GM12872 (cell line): ENCODE results near the gene GGT5.

Source experiments
- CTCF ChIP-seq: IDR thresholded peaks from 3 replicates; pipeline ENCODE4 v1.5.1; 2011; ENCODE audit warnings: low read depth, mild to moderate bottlenecking, low read length, moderate library complexity; ENCODE audit not compliant: insufficient read depth

GGT5 gene

GRCh38 chr22:24177045-24177444 lies 67.8 kb downstream of the GGT5 start:
- no peak for TF ChIP-seq CTCF

GRCh38 chr22:24176630-24177029 lies 68.3 kb downstream of the GGT5 start:
- no peak for TF ChIP-seq CTCF

DNA sequence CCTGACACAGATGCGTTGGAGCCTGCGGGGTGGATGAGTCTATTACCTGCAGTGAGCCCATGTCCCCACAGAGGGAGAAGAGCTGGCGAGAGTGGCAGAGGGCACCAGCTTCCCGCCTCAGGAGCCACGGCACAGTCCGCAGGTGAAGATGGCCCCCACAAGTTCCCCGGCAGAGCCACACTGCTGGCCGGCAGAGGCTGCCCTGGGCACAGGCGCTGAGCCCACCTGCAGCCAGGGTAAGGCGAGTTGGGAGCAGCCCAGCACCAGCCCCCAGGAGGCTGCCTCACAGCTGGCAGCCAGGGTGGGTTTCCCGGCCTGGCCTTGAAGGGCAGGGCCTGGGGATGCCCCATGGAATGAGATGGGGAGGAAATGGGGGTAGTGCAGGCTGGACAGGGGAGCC lies 68.8 kb downstream of the GGT5 start:
- no peak for TF ChIP-seq CTCF

DNA sequence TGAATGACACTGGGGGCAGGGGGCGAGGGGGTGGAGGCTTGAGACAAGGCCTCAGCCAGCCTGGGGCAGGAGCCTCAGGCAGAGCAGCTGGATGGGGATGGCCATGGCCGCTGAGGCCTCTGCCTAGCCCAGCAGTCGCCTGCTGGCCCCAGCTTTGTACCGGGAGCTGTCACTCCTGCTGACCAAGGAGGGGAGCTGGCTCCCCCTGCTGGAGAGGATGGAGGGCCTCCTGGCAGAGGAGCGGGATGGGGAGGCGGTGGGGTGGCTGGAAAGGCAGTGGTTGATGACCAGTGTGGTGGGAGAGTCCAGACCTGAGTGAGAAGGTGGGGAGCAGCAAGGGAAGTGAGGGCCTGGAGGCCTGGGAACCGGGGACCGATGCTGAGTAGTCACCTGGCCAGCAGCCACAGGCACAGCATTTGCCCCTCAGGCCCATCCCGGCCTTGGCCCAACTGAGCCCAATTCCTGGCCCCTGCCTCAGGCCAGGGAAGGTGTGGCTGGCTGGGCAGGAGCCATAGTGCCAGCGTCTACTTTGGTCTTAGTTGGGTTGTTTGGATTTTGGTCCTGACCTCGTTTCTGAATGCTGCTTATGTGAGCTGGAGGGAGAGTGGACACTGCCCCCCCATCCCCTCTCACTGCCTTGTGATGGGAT lies 69.6 kb downstream of the GGT5 start:
- peak; percentile 87 for TF ChIP-seq CTCF

GRCh38 chr22:24171822-24172221 lies 73.1 kb downstream of the GGT5 start:
- no peak for TF ChIP-seq CTCF

GRCh38 chr22:24170632-24171031 lies 74.2 kb downstream of the GGT5 start:
- TF ChIP-seq CTCF, result no peak

- no peak for TF ChIP-seq CTCF
These were observed 74.7 kb downstream of the GGT5 start for GRCh38 chr22:24170188-24170587.
